GM23338 (cell line): ENCODE measurements around the gene COL15A1. TPM values are rescaled to one million over a fixed set of nuclear protein-coding genes. Genes with fewer than 3 reads are reported as not detected.
A peak's percentile ranks its signal among the peaks of the same experiment; 100 is the strongest.

ENCODE experiments used
- ATAC-seq: fragments of 200-7000 bp; cut with Tn5 transposase; 3 replicates; pipeline ENCODE4 v1.9.1; 2020
- DNase-seq: peaks from one replicate; pipeline ENCODE4 v3.0.0-alpha.2; 2015; ENCODE audit warnings: low spot score
- H2AFZ ChIP-seq: fragments of 200-600 bp; sonication (generic); 2 replicates; pipeline ENCODE4 v1.8.0; 2016; ENCODE audit warnings: antibody characterized with exemption, mild to moderate bottlenecking, moderate library complexity
- H3F3A ChIP-seq: fragments of 200-600 bp; sonication (generic); replicated peaks from 2 replicates; pipeline ENCODE4 v1.8.0; 2017; ENCODE audit warnings: antibody characterized with exemption, mixed run types, low read depth
- H3K27ac ChIP-seq: fragments of 200-600 bp; sonication (generic); 2 replicates; pipeline ENCODE4 v1.6.1; 2016; ENCODE audit warnings: low read depth
- H3K27me3 ChIP-seq: fragments of 200-600 bp; sonication (generic); 2 replicates; pipeline ENCODE4 v1.8.0; 2016; ENCODE audit warnings: mild to moderate bottlenecking, mixed run types, moderate library complexity; ENCODE audit not compliant: insufficient read depth
- H3K36me3 ChIP-seq: fragments of 200-600 bp; sonication (generic); 2 replicates; pipeline ENCODE4 v1.8.0; 2016; ENCODE audit warnings: mild to moderate bottlenecking; ENCODE audit not compliant: insufficient read depth
- H3K4me1 ChIP-seq: fragments of 200-600 bp; sonication (generic); 2 replicates; pipeline ENCODE4 v1.8.0; 2016; ENCODE audit warnings: mild to moderate bottlenecking, moderate library complexity; ENCODE audit not compliant: insufficient read depth
- H3K4me2 ChIP-seq: fragments of 200-600 bp; sonication (generic); 2 replicates; pipeline ENCODE4 v1.7.1; 2017; ENCODE audit warnings: mixed run types
- H3K4me3 ChIP-seq: fragments of 200-600 bp; sonication (generic); 2 replicates; pipeline ENCODE4 v1.6.1; 2016; ENCODE audit warnings: mixed run types
- H3K79me2 ChIP-seq: fragments of 200-600 bp; sonication (generic); replicated peaks from 2 replicates; pipeline ENCODE4 v1.8.0; 2017; ENCODE audit warnings: mild to moderate bottlenecking; ENCODE audit not compliant: insufficient read depth
- H3K9me2 ChIP-seq: fragments of 200-600 bp; sonication (generic); 2 replicates; pipeline ENCODE4 v1.8.0; 2017; ENCODE audit not compliant: insufficient read depth
- H4K20me1 ChIP-seq: fragments of 200-600 bp; sonication (generic); replicated peaks from 2 replicates; pipeline ENCODE4 v1.8.0; 2017; ENCODE audit warnings: mild to moderate bottlenecking; ENCODE audit not compliant: insufficient read depth
- H3K27ac Mint-ChIP-seq: 2 replicates; pipeline ENCODE4 v1.8.0; 2020; ENCODE audit warnings: inconsistent platforms, mild to moderate bottlenecking, moderate library complexity, mixed read lengths
- H3K27me3 Mint-ChIP-seq: 3 replicates; pipeline ENCODE4 v1.8.0; 2022; ENCODE audit warnings: low read depth, mild to moderate bottlenecking, moderate library complexity, mixed read lengths, inconsistent platforms; ENCODE audit not compliant: insufficient read depth, poor library complexity
- H3K36me3 Mint-ChIP-seq: 3 replicates; pipeline ENCODE4 v1.8.0; 2021; ENCODE audit warnings: low read depth, mild to moderate bottlenecking, inconsistent platforms, moderate library complexity, mixed read lengths
- H3K4me1 Mint-ChIP-seq: 3 replicates; pipeline ENCODE4 v1.8.0; 2020; ENCODE audit warnings: mild to moderate bottlenecking, inconsistent platforms, mixed read lengths
- H3K4me3 Mint-ChIP-seq: 3 replicates; pipeline ENCODE4 v1.8.0; 2021; ENCODE audit warnings: moderate library complexity, mild to moderate bottlenecking, inconsistent platforms, mixed read lengths
- H3K9me3 Mint-ChIP-seq: 3 replicates; pipeline ENCODE4 v1.8.0; 2020; ENCODE audit warnings: moderate library complexity, mild to moderate bottlenecking, inconsistent platforms, mixed read lengths
- CREB1 ChIP-seq: fragments of 250-450 bp; sonication (Bioruptor Pico); IDR thresholded peaks from 2 replicates; pipeline ENCODE4 v1.5.0; 2020; ENCODE audit warnings: low read depth, mild to moderate bottlenecking, moderate library complexity
- ETS1 ChIP-seq: IDR thresholded peaks from 2 replicates; pipeline ENCODE4 v1.6.1; 2016; ENCODE audit warnings: antibody characterized with exemption
- EZH2 ChIP-seq: fragments of 200-600 bp; sonication (generic); IDR thresholded peaks from one replicate; pipeline ENCODE4 v1.8.0; 2017; ENCODE audit warnings: antibody characterized with exemption, mild to moderate bottlenecking, low read depth; ENCODE audit not compliant: unreplicated experiment
- EZH2phosphoT487 ChIP-seq: fragments of 200-600 bp; sonication (generic); IDR thresholded peaks from one replicate; pipeline ENCODE4 v1.8.1; 2018; ENCODE audit warnings: antibody characterized with exemption; ENCODE audit not compliant: unreplicated experiment
- JUNB ChIP-seq: IDR thresholded peaks from one replicate; pipeline ENCODE4 v1.6.1; 2016; ENCODE audit warnings: antibody characterized with exemption; ENCODE audit not compliant: unreplicated experiment
- POLR2AphosphoS5 ChIP-seq: IDR thresholded peaks from 2 replicates; pipeline ENCODE4 v1.6.1; 2016; ENCODE audit warnings: antibody characterized with exemption, low read depth
- STAT1 ChIP-seq: IDR thresholded peaks from one replicate; pipeline ENCODE4 v1.6.1; 2016; ENCODE audit warnings: antibody characterized with exemption; ENCODE audit not compliant: unreplicated experiment
- ZNF114 ChIP-seq: fragments of 250-450 bp; sonication (Bioruptor Pico); IDR thresholded peaks from 2 replicates; pipeline ENCODE4 v1.5.0; 2020; ENCODE audit warnings: mild to moderate bottlenecking, moderate library complexity
- polyA plus RNA-seq: library from polyadenylated mRNA; unstranded; fragments of >200 nt; fragmentation: Nextera tagmentation; extraction: Ambion mirVana; gene quantifications from 2 replicates; pipeline ENCODE4 v1.2.1, GENCODE V29; 2016
- total RNA-seq: library from RNA; depleted of rRNA; stranded (reverse); fragments of >200 nt; shearing (Covaris generic); gene quantifications from 2 replicates; pipeline ENCODE4 v1.2.3, GENCODE V29; 2014
- TF ChIP-seq, protein P1 (sequence below): IDR thresholded peaks from one replicate; pipeline ENCODE4 v1.6.1; 2018; ENCODE audit warnings: antibody characterized with exemption; ENCODE audit not compliant: unreplicated experiment

The COL15A1 gene
- total and polyA plus RNA-seq, 2 experiments from 2014 or later = 0.17 to 0.18 TPM

DNA sequence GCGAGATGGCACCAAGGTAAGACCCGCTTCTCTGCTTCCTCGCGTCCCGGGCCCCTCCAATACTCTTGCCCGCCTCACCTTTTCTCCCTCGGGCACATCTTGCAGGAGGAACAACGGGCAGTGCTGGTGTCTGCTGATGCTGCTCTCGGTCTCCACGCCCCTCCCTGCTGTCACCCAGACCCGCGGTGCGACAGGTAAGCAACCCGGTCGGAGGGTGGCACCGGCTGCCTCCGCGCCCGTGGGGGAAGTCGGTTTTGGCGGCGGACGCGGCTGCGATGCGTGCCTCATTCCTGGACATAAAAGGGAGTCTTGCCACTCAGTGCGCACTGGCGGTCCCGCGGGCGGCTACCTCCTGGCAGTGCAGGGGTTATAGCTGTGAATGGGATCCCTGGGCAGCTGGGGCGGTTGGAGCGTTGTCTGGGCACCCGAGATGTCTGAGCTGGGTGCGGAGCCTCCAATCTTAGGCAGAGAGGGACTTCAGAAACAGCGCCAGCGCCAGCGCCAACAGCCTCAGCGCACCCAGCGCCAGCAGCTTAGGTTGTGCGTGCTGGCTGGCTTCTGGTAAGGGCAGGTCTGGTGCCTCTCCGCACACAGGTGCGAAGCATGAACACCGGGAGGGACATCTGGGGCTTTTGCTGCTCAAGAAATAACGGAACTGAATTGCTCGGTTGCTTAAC lies 488 bp downstream of the COL15A1 start:
- Mint-ChIP-seq H3K36me3 (no peaks in the 10 kb centered on the region; the same call in 2 of the 3 replicates), H3K4me3 (peak overlapping the region; percentile 81), H3K27me3 (peaks cover 45% of the 10 kb centered on the region), H3K27ac (no peak overlapping the region), H3K4me1 (peaks cover 17% of the 10 kb centered on the region), H3K9me3 (no peaks in the 10 kb centered on the region)
- no peaks in the 10 kb centered on the region for H4K20me1 ChIP-seq
- TF ChIP-seq, protein P1, sequence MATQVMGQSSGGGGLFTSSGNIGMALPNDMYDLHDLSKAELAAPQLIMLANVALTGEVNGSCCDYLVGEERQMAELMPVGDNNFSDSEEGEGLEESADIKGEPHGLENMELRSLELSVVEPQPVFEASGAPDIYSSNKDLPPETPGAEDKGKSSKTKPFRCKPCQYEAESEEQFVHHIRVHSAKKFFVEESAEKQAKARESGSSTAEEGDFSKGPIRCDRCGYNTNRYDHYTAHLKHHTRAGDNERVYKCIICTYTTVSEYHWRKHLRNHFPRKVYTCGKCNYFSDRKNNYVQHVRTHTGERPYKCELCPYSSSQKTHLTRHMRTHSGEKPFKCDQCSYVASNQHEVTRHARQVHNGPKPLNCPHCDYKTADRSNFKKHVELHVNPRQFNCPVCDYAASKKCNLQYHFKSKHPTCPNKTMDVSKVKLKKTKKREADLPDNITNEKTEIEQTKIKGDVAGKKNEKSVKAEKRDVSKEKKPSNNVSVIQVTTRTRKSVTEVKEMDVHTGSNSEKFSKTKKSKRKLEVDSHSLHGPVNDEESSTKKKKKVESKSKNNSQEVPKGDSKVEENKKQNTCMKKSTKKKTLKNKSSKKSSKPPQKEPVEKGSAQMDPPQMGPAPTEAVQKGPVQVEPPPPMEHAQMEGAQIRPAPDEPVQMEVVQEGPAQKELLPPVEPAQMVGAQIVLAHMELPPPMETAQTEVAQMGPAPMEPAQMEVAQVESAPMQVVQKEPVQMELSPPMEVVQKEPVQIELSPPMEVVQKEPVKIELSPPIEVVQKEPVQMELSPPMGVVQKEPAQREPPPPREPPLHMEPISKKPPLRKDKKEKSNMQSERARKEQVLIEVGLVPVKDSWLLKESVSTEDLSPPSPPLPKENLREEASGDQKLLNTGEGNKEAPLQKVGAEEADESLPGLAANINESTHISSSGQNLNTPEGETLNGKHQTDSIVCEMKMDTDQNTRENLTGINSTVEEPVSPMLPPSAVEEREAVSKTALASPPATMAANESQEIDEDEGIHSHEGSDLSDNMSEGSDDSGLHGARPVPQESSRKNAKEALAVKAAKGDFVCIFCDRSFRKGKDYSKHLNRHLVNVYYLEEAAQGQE = no peak
- peak; percentile 72 for TF ChIP-seq EZH2
- no peak for TF ChIP-seq ZNF114
- TF ChIP-seq EZH2phosphoT487 = peak; percentile 37
- peak overlapping the region; percentile 99 for H2AFZ ChIP-seq
- H3K4me2 ChIP-seq = peak overlapping the region; percentile 99
- H3K36me3 ChIP-seq = no peaks in the 10 kb centered on the region
- no peaks in the 10 kb centered on the region for H3K79me2 ChIP-seq
- H3K4me1 ChIP-seq = peaks cover 20% of the 10 kb centered on the region
- peak overlapping the region; percentile 82 for H3K4me3 ChIP-seq
- ATAC-seq (peak; percentile 77), DNase-seq (peak; percentile 71)
- H3K9me2 ChIP-seq = peaks cover 9% of the 10 kb centered on the region; the same call in 1 of the 2 replicates
- 0 out of 2 replicates have a peak, but pooled peaks cover 3% of the 10 kb centered on the region for H3F3A ChIP-seq
- no peak overlapping the region for H3K27ac ChIP-seq
- peaks cover 55% of the 10 kb centered on the region for H3K27me3 ChIP-seq

DNA sequence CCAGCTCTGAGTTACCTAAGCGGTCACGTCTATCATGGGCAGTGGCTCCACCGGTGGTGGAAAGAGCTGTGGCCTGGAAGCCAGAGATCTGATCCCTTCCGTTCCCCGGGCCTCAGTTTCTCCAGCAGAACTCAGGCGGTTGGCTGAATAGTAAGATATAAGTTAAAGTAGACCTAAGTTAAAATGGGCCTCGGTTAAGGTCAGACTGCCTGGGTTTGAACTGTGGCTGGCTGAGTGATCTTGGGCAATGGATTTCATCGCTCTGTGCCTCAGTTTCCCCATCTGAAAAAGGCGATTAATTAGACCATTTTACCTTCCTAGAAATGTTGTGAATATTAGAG lies 997 bp downstream of the COL15A1 start:
- Mint-ChIP-seq H3K4me1 (peaks cover 17% of the 10 kb centered on the region), H3K27ac (no peak overlapping the region), H3K27me3 (peaks cover 45% of the 10 kb centered on the region), H3K4me3 (peak overlapping the region; percentile 81), H3K9me3 (no peaks in the 10 kb centered on the region), H3K36me3 (no peaks in the 10 kb centered on the region; the same call in 2 of the 3 replicates)
- Histone ChIP-seq H3K4me2 (peak overlapping the region; percentile 99), H3K27me3 (peaks cover 55% of the 10 kb centered on the region), H3K4me1 (peaks cover 20% of the 10 kb centered on the region), H3K4me3 (peak overlapping the region; percentile 82), H3K9me2 (peaks cover 9% of the 10 kb centered on the region; the same call in 1 of the 2 replicates), H3F3A (0 out of 2 replicates have a peak, but pooled peaks cover 3% of the 10 kb centered on the region), H2AFZ (peak overlapping the region; percentile 99), H3K27ac (no peak overlapping the region), H3K79me2 (no peaks in the 10 kb centered on the region), H3K36me3 (no peaks in the 10 kb centered on the region), H4K20me1 (no peaks in the 10 kb centered on the region)
- ATAC-seq (no peak), DNase-seq (no peak)
- no peak for TF ChIP-seq STAT1
- no peak for TF ChIP-seq EZH2phosphoT487
- no peak for TF ChIP-seq CREB1 (CRISPR knock-in tag)
- TF ChIP-seq, protein P1 = no peak
- no peak for TF ChIP-seq EZH2
- no peak for TF ChIP-seq JUNB
- TF ChIP-seq POLR2AphosphoS5 = no peak
- no peak for TF ChIP-seq ETS1
